ENCODE results near the gene SCLY.
"Not testable (repeated sequence)": the region's sequence is repeated elsewhere in the genome, so short reads cannot be mapped to it uniquely, and the experiment has no call there.

The SCLY gene

GRCh38 chr2:238029853-238030252, 30.9 kb upstream of the SCLY start:
- no peak for DNase-seq (ENCODE audit: low read depth)
- no peak overlapping the region for H3K4me3 ChIP-seq (ENCODE audit: low read length)
- TF ChIP-seq CTCF (IDR thresholded peaks at IDR 0.05; ENCODE audit: insufficient read depth, low read depth, low read length, missing control alignments), result no peak

GRCh38 chr2:238030422-238031155, 30.2 kb upstream of the SCLY start:
- no peak for DNase-seq (ENCODE audit: low read depth)
- peak; percentile 7 for TF ChIP-seq CTCF (IDR thresholded peaks at IDR 0.05; ENCODE audit: insufficient read depth, low read depth, low read length, missing control alignments)
- H3K4me3 ChIP-seq (ENCODE audit: low read length), result no peak overlapping the region

GRCh38 chr2:238031751-238032150, 29.1 kb upstream of the SCLY start:
- no peak for DNase-seq (ENCODE audit: low read depth)
- no peak for TF ChIP-seq CTCF (IDR thresholded peaks at IDR 0.05; ENCODE audit: insufficient read depth, low read depth, low read length, missing control alignments)
- H3K4me3 ChIP-seq (ENCODE audit: low read length), result no peak overlapping the region

- DNase-seq (ENCODE audit: low read depth), result no peak
- TF ChIP-seq CTCF (IDR thresholded peaks at IDR 0.05; ENCODE audit: insufficient read depth, low read depth, low read length, missing control alignments), result no peak
- no peak overlapping the region for H3K4me3 ChIP-seq (ENCODE audit: low read length)
These were observed 28.0 kb upstream of the SCLY start for GRCh38 chr2:238032755-238033337.

- DNase-seq (ENCODE audit: low read depth); H3K4me3 ChIP-seq (ENCODE audit: low read length): not testable (repeated sequence)
These were observed 26.8 kb upstream of the SCLY start for GRCh38 chr2:238033991-238034390.

- DNase-seq (ENCODE audit: low read depth), result no peak
- TF ChIP-seq CTCF (IDR thresholded peaks at IDR 0.05; ENCODE audit: insufficient read depth, low read depth, low read length, missing control alignments), result no peak
- H3K4me3 ChIP-seq (ENCODE audit: low read length), result no peak overlapping the region
These were observed 22.6 kb upstream of the SCLY start for GRCh38 chr2:238038203-238038602.

- TF ChIP-seq CTCF (IDR thresholded peaks at IDR 0.05; ENCODE audit: insufficient read depth, low read depth, low read length, missing control alignments), result no peak
- H3K4me3 ChIP-seq (ENCODE audit: low read length), result no peak overlapping the region
- no peak for DNase-seq (ENCODE audit: low read depth)
These were observed 21.6 kb upstream of the SCLY start for GRCh38 chr2:238039151-238039550.

Measured in epithelial cell of esophagus (primary cell).